K562 (cell line): Measurements from ENCODE around the gene MERTK. TPM values are rescaled to one million over a fixed set of nuclear protein-coding genes. Genes with fewer than 3 reads are reported as not detected.

ENCODE experiments used
- GABPB1 ChIP-seq: sonication (generic); formaldehyde crosslinking; IDR thresholded peaks from 2 replicates; pipeline ENCODE4 v1.8.0; 2022; ENCODE audit warnings: mild to moderate bottlenecking, missing genetic modification reagents
- HNRNPUL1 ChIP-seq: fragments of 200-400 bp; formaldehyde crosslinking; IDR thresholded peaks from 2 replicates; pipeline ENCODE4 v1.6.1; 2017; ENCODE audit warnings: low read length
- ZNF175 ChIP-seq: fragments of 200-800 bp; sonication (Bioruptor generic); IDR thresholded peaks from 2 replicates; pipeline ENCODE4 v1.6.1; 2016; ENCODE audit warnings: low read depth, mild to moderate bottlenecking, missing genetic modification characterization, missing compliant biosample characterization
- ZNF217 ChIP-seq: sonication (generic); formaldehyde crosslinking; IDR thresholded peaks from 2 replicates; pipeline ENCODE4 v1.8.0; 2022; ENCODE audit warnings: mild to moderate bottlenecking, missing genetic modification reagents
- polyA plus RNA-seq, 8 experiments: library from polyadenylated mRNA; depleted of rRNA in 4 of 8; stranded (reverse) in 5 of 8; unstranded in 3 of 8; fragments of >200 nt; fragmentation: Nextera tagmentation in 2 of 8; fragmentation: Illumina TruSeq in 1 of 8; extraction: Ambion mirVana in 2 of 8; extraction: Trizol in 1 of 8; gene quantifications; 2 replicates each; pipeline versions ENCODE4 v1.2.1 to v1.2.3, GENCODE V29; 2011 to 2014; ENCODE audit warnings: inconsistent platforms in 1 of 8, missing spikeins in 1 of 8
- total RNA-seq, 7 experiments: library from RNA; depleted of rRNA in 6 of 7; stranded (reverse); fragments of >200 nt in 6 of 7; fragmentation: Illumina TruSeq in 2 of 7; extraction: Trizol in 2 of 7; gene quantifications; 2 replicates each; pipeline versions ENCODE4 v1.2.1 to v1.2.3, GENCODE V29; 2011 to 2021; ENCODE audit warnings: low replicate concordance in 1 of 7
- TF ChIP-seq, protein P1 (sequence below): fragments of 450-650 bp; IDR thresholded peaks from 2 replicates; pipeline ENCODE4 v1.6.1; 2016; ENCODE audit warnings: mild to moderate bottlenecking, moderate library complexity

The MERTK gene
- total and polyA plus RNA-seq, 9 of the 15 experiments (the other 6 are each of a cell fraction or from before 2014, with no cell fraction given): 0.23 to 1.6 (median 0.74) TPM

DNA sequence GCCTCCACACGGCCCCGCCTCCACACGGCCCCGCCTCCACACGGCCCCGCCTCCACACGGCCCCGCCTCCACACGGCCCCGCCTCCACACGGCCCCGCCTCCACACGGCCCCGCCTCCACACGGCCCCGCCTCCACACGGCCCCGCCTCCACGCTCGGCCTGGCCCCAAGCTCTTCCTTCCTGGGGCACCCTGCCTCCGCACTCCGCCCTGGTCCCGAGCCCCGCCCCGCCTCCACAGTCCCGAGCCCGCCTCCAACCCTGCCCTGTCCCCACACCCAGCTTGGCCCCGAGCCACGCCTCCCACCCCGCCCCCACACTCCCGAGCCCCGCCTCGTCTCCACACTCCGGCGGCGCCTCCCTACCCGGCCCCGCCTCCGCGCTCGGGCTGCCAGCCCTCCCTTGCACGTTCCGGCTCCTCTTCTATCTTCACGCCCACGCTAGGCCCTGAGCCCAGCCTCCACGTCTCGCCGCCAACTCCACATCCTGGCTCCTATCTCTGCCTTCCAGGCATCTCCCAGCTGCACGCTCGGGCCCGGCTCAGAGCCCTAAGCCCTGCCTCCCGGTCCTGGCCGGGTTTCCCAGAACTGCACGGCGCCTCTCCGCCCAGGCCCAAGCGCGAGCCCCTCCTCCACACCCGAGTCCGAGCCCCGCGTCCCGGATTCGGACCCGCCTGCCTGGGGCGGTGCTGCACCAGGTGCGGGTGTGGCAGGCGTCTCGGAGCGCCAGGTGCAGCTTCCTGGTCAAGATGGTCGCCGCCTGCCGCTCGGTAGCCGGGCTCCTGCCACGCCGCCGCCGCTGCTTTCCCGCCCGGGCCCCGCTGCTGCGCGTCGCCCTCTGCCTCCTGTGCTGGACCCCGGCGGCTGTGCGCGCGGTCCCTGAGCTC, 156.7 kb downstream of the MERTK start, which contains the start of gene TMEM87B (continued):
- TF ChIP-seq, protein P1, sequence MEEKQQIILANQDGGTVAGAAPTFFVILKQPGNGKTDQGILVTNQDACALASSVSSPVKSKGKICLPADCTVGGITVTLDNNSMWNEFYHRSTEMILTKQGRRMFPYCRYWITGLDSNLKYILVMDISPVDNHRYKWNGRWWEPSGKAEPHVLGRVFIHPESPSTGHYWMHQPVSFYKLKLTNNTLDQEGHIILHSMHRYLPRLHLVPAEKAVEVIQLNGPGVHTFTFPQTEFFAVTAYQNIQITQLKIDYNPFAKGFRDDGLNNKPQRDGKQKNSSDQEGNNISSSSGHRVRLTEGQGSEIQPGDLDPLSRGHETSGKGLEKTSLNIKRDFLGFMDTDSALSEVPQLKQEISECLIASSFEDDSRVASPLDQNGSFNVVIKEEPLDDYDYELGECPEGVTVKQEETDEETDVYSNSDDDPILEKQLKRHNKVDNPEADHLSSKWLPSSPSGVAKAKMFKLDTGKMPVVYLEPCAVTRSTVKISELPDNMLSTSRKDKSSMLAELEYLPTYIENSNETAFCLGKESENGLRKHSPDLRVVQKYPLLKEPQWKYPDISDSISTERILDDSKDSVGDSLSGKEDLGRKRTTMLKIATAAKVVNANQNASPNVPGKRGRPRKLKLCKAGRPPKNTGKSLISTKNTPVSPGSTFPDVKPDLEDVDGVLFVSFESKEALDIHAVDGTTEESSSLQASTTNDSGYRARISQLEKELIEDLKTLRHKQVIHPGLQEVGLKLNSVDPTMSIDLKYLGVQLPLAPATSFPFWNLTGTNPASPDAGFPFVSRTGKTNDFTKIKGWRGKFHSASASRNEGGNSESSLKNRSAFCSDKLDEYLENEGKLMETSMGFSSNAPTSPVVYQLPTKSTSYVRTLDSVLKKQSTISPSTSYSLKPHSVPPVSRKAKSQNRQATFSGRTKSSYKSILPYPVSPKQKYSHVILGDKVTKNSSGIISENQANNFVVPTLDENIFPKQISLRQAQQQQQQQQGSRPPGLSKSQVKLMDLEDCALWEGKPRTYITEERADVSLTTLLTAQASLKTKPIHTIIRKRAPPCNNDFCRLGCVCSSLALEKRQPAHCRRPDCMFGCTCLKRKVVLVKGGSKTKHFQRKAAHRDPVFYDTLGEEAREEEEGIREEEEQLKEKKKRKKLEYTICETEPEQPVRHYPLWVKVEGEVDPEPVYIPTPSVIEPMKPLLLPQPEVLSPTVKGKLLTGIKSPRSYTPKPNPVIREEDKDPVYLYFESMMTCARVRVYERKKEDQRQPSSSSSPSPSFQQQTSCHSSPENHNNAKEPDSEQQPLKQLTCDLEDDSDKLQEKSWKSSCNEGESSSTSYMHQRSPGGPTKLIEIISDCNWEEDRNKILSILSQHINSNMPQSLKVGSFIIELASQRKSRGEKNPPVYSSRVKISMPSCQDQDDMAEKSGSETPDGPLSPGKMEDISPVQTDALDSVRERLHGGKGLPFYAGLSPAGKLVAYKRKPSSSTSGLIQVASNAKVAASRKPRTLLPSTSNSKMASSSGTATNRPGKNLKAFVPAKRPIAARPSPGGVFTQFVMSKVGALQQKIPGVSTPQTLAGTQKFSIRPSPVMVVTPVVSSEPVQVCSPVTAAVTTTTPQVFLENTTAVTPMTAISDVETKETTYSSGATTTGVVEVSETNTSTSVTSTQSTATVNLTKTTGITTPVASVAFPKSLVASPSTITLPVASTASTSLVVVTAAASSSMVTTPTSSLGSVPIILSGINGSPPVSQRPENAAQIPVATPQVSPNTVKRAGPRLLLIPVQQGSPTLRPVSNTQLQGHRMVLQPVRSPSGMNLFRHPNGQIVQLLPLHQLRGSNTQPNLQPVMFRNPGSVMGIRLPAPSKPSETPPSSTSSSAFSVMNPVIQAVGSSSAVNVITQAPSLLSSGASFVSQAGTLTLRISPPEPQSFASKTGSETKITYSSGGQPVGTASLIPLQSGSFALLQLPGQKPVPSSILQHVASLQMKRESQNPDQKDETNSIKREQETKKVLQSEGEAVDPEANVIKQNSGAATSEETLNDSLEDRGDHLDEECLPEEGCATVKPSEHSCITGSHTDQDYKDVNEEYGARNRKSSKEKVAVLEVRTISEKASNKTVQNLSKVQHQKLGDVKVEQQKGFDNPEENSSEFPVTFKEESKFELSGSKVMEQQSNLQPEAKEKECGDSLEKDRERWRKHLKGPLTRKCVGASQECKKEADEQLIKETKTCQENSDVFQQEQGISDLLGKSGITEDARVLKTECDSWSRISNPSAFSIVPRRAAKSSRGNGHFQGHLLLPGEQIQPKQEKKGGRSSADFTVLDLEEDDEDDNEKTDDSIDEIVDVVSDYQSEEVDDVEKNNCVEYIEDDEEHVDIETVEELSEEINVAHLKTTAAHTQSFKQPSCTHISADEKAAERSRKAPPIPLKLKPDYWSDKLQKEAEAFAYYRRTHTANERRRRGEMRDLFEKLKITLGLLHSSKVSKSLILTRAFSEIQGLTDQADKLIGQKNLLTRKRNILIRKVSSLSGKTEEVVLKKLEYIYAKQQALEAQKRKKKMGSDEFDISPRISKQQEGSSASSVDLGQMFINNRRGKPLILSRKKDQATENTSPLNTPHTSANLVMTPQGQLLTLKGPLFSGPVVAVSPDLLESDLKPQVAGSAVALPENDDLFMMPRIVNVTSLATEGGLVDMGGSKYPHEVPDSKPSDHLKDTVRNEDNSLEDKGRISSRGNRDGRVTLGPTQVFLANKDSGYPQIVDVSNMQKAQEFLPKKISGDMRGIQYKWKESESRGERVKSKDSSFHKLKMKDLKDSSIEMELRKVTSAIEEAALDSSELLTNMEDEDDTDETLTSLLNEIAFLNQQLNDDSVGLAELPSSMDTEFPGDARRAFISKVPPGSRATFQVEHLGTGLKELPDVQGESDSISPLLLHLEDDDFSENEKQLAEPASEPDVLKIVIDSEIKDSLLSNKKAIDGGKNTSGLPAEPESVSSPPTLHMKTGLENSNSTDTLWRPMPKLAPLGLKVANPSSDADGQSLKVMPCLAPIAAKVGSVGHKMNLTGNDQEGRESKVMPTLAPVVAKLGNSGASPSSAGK: peak; percentile 86
- TF ChIP-seq ZNF217 (no peak), HNRNPUL1 (no peak), GABPB1 (peak; percentile 48; the same call in 1 of the 2 replicates), ZNF175 (CRISPR knock-in tag) (peak; percentile 64; the same call in 1 of the 2 replicates)
